K562 (cell line): ENCODE measurements around the gene TCF12. TPM values are rescaled to one million over a fixed set of nuclear protein-coding genes. Genes with fewer than 3 reads are reported as not detected.
A peak's percentile ranks its signal among the peaks of the same experiment; 100 is the strongest.

Experiments used
- CBX1 ChIP-seq: sonication (generic); IDR thresholded peaks from 2 replicates; pipeline ENCODE4 v1.6.1; 2016; ENCODE audit warnings: antibody characterized with exemption, low read depth, mild to moderate bottlenecking
- CHD1 ChIP-seq: fragments of 200-600 bp; sonication (generic); IDR thresholded peaks from one replicate; pipeline ENCODE4 v1.6.1; 2012; ENCODE audit warnings: mild to moderate bottlenecking, moderate library complexity, low read length, inconsistent platforms
- FOXK2 ChIP-seq, 2 experiments: fragments of 450-650 bp; IDR thresholded peaks in 1 of 2; conservative IDR thresholded peaks in 1 of 2; 2 replicates each; pipeline ENCODE4 v1.6.1; 2016; ENCODE audit warnings: low read depth in 2 of 2, mild to moderate bottlenecking in 1 of 2
- GABPA ChIP-seq: fragments of 200-800 bp; sonication (Bioruptor generic); conservative IDR thresholded peaks from 2 replicates; pipeline ENCODE4 v1.6.1; 2016; ENCODE audit warnings: low read depth, missing genetic modification characterization, missing compliant biosample characterization
- MEF2A ChIP-seq: IDR thresholded peaks from 2 replicates; pipeline ENCODE4 v1.6.1; 2011; ENCODE audit warnings: low read depth, mild to moderate bottlenecking, low read length, moderate library complexity; ENCODE audit not compliant: control insufficient read depth
- MYC ChIP-seq, 2 experiments: fragments of 250-450 bp in 1 of 2; sonication (Bioruptor Pico) in 1 of 2; IDR thresholded peaks; 2 replicates each; pipeline versions ENCODE4 v1.5.1 to v1.6.1; 2012 to 2021; ENCODE audit warnings: low read depth in 2 of 2, borderline replicate concordance in 1 of 2, improper control_type of control experiment in 1 of 2, low read length in 1 of 2, mild to moderate bottlenecking in 1 of 2, moderate library complexity in 1 of 2
- NCOA2 ChIP-seq, 2 experiments: fragments of 450-650 bp; IDR thresholded peaks; 2 replicates each; pipeline ENCODE4 v1.6.1; 2018; ENCODE audit warnings: mild to moderate bottlenecking in 2 of 2, moderate library complexity in 1 of 2; ENCODE audit not compliant: partially characterized antibody in 2 of 2
- NFATC3 ChIP-seq: fragments of 450-650 bp; IDR thresholded peaks from 2 replicates; pipeline ENCODE4 v1.6.1; 2017; ENCODE audit warnings: mild to moderate bottlenecking
- PHF21A ChIP-seq: fragments of 450-650 bp; IDR thresholded peaks from 2 replicates; pipeline ENCODE4 v1.6.1; 2017; ENCODE audit warnings: low read depth, borderline replicate concordance
- RAD21 ChIP-seq, 2 experiments: fragments of 250-450 bp in 1 of 2; fragments of 450-650 bp in 1 of 2; sonication (Bioruptor Pico) in 1 of 2; formaldehyde crosslinking in 1 of 2; IDR thresholded peaks in 1 of 2; conservative IDR thresholded peaks in 1 of 2; 2 replicates each; pipeline versions ENCODE4 v1.4.0 to v1.8.0; 2020 to 2022; ENCODE audit warnings: mild to moderate bottlenecking in 2 of 2, moderate library complexity in 1 of 2
- RBFOX2 ChIP-seq: fragments of 200-400 bp; formaldehyde crosslinking; IDR thresholded peaks from 2 replicates; pipeline ENCODE4 v1.6.1; 2017; ENCODE audit warnings: low read depth, mild to moderate bottlenecking, low read length, moderate library complexity
- RCOR1 ChIP-seq, 2 experiments: IDR thresholded peaks; 2 replicates each; pipeline ENCODE4 v1.6.1; 2012; ENCODE audit warnings: low read depth in 2 of 2, low read length in 2 of 2, borderline replicate concordance in 1 of 2, improper control_type of control experiment in 1 of 2
- TAF9B ChIP-seq: fragments of 450-650 bp; IDR thresholded peaks from 2 replicates; pipeline ENCODE4 v1.6.1; 2018; ENCODE audit warnings: mild to moderate bottlenecking; ENCODE audit not compliant: partially characterized antibody
- TRIM24 ChIP-seq, 2 experiments: fragments of 450-650 bp; IDR thresholded peaks; 2 replicates each; pipeline ENCODE4 v1.6.1; 2016
- ZBED1 ChIP-seq: IDR thresholded peaks from 2 replicates; pipeline ENCODE4 v1.6.1; 2014
- ZFP36 ChIP-seq: fragments of 150-350 bp; IDR thresholded peaks from 2 replicates; pipeline ENCODE4 v1.6.1; 2018; ENCODE audit warnings: low read length, low read depth; ENCODE audit not compliant: partially characterized antibody
- ZNF324 ChIP-seq: fragments of 250-450 bp; sonication (Bioruptor Pico); IDR thresholded peaks from 2 replicates; pipeline ENCODE4 v1.4.0; 2020; ENCODE audit warnings: mild to moderate bottlenecking
- polyA plus RNA-seq, 8 experiments: library from polyadenylated mRNA; depleted of rRNA in 4 of 8; stranded (reverse) in 5 of 8; unstranded in 3 of 8; fragments of >200 nt; fragmentation: Nextera tagmentation in 2 of 8; fragmentation: Illumina TruSeq in 1 of 8; extraction: Ambion mirVana in 2 of 8; extraction: Trizol in 1 of 8; gene quantifications; 2 replicates each; pipeline versions ENCODE4 v1.2.1 to v1.2.3, GENCODE V29; 2011 to 2014; ENCODE audit warnings: inconsistent platforms in 1 of 8, missing spikeins in 1 of 8
- total RNA-seq, 7 experiments: library from RNA; depleted of rRNA in 6 of 7; stranded (reverse); fragments of >200 nt in 6 of 7; fragmentation: Illumina TruSeq in 2 of 7; extraction: Trizol in 2 of 7; gene quantifications; 2 replicates each; pipeline versions ENCODE4 v1.2.1 to v1.2.3, GENCODE V29; 2011 to 2021; ENCODE audit warnings: low replicate concordance in 1 of 7
- TF ChIP-seq, protein P1 (sequence below), 3 experiments: fragments of 200-800 bp in 1 of 3; fragments of 250-450 bp in 1 of 3; fragments of 450-650 bp in 1 of 3; sonication (Bioruptor Pico) in 1 of 3; sonication (Bioruptor generic) in 1 of 3; formaldehyde crosslinking in 1 of 3; IDR thresholded peaks; 2 replicates each; pipeline versions ENCODE4 v1.6.1 to v1.8.0; 2016 to 2022; ENCODE audit warnings: mild to moderate bottlenecking in 2 of 3, missing genetic modification characterization in 2 of 3, missing compliant biosample characterization in 1 of 3, moderate library complexity in 1 of 3
- TF ChIP-seq, protein P2 (sequence below): fragments of 250-450 bp; sonication (Bioruptor Pico); IDR thresholded peaks from 2 replicates; pipeline ENCODE4 v1.5.0; 2021; ENCODE audit warnings: mild to moderate bottlenecking, borderline replicate concordance

The TCF12 gene
- total and polyA plus RNA-seq, 9 of the 15 experiments (the other 6 are each of a cell fraction or from before 2014, with no cell fraction given): 10.5 to 132 (median 52.9) TPM

DNA sequence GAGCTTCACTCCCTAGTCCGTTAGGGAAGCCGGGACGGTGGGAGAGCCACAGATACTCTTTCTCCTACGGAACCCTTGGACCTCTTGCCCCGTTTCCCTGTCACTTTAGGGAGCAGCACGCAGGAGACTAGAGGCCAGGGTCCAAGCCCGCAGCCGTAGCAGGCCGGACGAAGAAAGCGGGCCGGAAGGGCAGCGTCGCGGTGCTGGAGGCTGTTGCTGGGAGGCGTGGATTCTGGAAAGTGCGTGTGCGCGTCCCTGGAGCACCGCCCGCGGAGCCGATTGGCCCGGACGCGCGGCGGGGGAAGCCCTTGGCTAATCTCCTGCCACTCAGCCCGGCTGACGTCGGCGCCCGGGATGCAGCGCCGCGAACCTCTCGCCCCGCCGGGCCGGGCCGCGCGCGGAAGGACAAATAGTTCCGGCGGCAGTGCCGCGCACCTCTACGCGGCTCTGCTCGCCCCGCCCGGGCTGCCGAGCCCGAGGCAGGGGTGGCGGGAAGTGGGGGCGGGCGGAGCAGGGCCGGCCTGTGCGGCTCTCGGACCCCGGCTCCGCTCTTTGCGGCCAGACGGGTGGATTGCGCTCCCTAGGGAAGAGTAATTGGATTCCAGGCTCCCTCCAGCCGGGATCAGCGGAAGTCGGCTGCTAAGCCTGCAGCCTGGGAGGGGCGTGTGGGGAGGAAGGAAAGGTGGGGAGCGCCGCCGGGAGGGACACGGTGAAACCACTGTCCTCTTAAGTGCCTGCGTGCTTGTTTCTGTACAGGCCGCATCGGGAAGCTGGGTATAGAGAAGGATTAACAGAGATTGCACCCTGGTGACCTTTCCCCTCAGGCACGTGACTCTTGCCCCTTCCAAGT lies 31.3 kb upstream of the TCF12 start (continued):
- TF ChIP-seq, protein P1, sequence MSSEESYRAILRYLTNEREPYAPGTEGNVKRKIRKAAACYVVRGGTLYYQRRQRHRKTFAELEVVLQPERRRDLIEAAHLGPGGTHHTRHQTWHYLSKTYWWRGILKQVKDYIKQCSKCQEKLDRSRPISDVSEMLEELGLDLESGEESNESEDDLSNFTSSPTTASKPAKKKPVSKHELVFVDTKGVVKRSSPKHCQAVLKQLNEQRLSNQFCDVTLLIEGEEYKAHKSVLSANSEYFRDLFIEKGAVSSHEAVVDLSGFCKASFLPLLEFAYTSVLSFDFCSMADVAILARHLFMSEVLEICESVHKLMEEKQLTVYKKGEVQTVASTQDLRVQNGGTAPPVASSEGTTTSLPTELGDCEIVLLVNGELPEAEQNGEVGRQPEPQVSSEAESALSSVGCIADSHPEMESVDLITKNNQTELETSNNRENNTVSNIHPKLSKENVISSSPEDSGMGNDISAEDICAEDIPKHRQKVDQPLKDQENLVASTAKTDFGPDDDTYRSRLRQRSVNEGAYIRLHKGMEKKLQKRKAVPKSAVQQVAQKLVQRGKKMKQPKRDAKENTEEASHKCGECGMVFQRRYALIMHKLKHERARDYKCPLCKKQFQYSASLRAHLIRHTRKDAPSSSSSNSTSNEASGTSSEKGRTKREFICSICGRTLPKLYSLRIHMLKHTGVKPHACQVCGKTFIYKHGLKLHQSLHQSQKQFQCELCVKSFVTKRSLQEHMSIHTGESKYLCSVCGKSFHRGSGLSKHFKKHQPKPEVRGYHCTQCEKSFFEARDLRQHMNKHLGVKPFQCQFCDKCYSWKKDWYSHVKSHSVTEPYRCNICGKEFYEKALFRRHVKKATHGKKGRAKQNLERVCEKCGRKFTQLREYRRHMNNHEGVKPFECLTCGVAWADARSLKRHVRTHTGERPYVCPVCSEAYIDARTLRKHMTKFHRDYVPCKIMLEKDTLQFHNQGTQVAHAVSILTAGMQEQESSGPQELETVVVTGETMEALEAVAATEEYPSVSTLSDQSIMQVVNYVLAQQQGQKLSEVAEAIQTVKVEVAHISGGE (CRISPR knock-in tag; IDR thresholded peaks at IDR 0.05): peak in 2 of 3 experiments; percentile 87 to 97; a peak in 4 of 6 replicates
- peak; percentile 14 to 30; a peak in 2 of 4 replicates for TF ChIP-seq RAD21 (CRISPR knock-in tag; conservative IDR thresholded peaks at IDR 0.05 in 1 of 2, IDR thresholded peaks at IDR 0.05 in 1 of 2)
- no peak for TF ChIP-seq ZNF324
- peak; percentile 55; the same call in 1 of the 2 replicates for TF ChIP-seq PHF21A
- no peak for TF ChIP-seq ZBED1
- no peak for TF ChIP-seq NFATC3
- peak; percentile 28 to 63; a peak in 2 of 4 replicates for TF ChIP-seq RCOR1 (IDR thresholded peaks at IDR 0.05; ENCODE audit: borderline replicate concordance in 1 of 2, low read depth in 2 of 2, low read length in 2 of 2)
- TF ChIP-seq RBFOX2: peak; percentile 93
- TF ChIP-seq TRIM24 (IDR thresholded peaks at IDR 0.05): peak in 1 of 2 experiments; percentile 72; a peak in 2 of 4 replicates
- TF ChIP-seq ZFP36: peak; percentile 3
- TF ChIP-seq FOXK2 (conservative IDR thresholded peaks at IDR 0.05 in 1 of 2, IDR thresholded peaks at IDR 0.05 in 1 of 2; ENCODE audit: low read depth in 2 of 2): peak; percentile 64 to 72; a peak in 3 of 4 replicates
- no peak for TF ChIP-seq CHD1
- peak; percentile 90 for TF ChIP-seq GABPA (tag)
- TF ChIP-seq TAF9B: peak; percentile 46
- no peak for TF ChIP-seq MEF2A
- TF ChIP-seq NCOA2 (IDR thresholded peaks at IDR 0.05; ENCODE audit: partially characterized antibody in 2 of 2): no peak
- TF ChIP-seq, protein P2, sequence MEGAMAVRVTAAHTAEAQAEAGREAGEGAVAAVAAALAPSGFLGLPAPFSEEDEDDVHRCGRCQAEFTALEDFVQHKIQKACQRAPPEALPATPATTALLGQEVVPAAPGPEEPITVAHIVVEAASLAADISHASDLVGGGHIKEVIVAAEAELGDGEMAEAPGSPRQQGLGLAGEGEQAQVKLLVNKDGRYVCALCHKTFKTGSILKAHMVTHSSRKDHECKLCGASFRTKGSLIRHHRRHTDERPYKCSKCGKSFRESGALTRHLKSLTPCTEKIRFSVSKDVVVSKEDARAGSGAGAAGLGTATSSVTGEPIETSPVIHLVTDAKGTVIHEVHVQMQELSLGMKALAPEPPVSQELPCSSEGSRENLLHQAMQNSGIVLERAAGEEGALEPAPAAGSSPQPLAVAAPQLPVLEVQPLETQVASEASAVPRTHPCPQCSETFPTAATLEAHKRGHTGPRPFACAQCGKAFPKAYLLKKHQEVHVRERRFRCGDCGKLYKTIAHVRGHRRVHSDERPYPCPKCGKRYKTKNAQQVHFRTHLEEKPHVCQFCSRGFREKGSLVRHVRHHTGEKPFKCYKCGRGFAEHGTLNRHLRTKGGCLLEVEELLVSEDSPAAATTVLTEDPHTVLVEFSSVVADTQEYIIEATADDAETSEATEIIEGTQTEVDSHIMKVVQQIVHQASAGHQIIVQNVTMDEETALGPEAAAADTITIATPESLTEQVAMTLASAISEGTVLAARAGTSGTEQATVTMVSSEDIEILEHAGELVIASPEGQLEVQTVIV (CRISPR knock-in tag): no peak
- TF ChIP-seq CBX1: no peak
- TF ChIP-seq MYC (IDR thresholded peaks at IDR 0.05; ENCODE audit: low read depth, low read length): peak; percentile 76
- no peak for TF ChIP-seq MYC (CRISPR knock-in tag; IDR thresholded peaks at IDR 0.05; ENCODE audit: borderline replicate concordance, low read depth)
